K562 (cell line): ENCODE data around the gene SIMC1. TPM values are rescaled to one million over a fixed set of nuclear protein-coding genes. Genes with fewer than 3 reads are reported as not detected.

Experiments
- CEBPG ChIP-seq, 3 experiments: fragments of 200-800 bp in 1 of 3; sonication (Bioruptor generic) in 1 of 3; sonication (generic) in 1 of 3; formaldehyde crosslinking in 1 of 3; IDR thresholded peaks in 2 of 3; conservative IDR thresholded peaks in 1 of 3; 2 replicates each; pipeline versions ENCODE4 v1.6.1 to v1.8.0; 2016 to 2022; ENCODE audit warnings: missing compliant biosample characterization in 2 of 3, missing genetic modification characterization in 2 of 3, mild to moderate bottlenecking in 1 of 3, missing genetic modification reagents in 1 of 3
- CHD1 ChIP-seq: fragments of 200-600 bp; sonication (generic); IDR thresholded peaks from one replicate; pipeline ENCODE4 v1.6.1; 2012; ENCODE audit warnings: mild to moderate bottlenecking, moderate library complexity, low read length, inconsistent platforms
- DIDO1 ChIP-seq: fragments of 450-650 bp; IDR thresholded peaks from 2 replicates; pipeline ENCODE4 v1.6.1; 2016; ENCODE audit warnings: low read depth, missing biosample characterization, missing genetic modification characterization
- DMBX1 ChIP-seq: fragments of 250-450 bp; sonication (Bioruptor Pico); IDR thresholded peaks from 2 replicates; pipeline ENCODE4 v1.8.0; 2022; ENCODE audit warnings: inconsistent platforms, mild to moderate bottlenecking, moderate library complexity, borderline replicate concordance
- GATA2 ChIP-seq: sonication (generic); formaldehyde crosslinking; IDR thresholded peaks from 2 replicates; pipeline ENCODE4 v1.4.0; 2020; ENCODE audit warnings: mild to moderate bottlenecking, missing genetic modification reagents
- MEF2D ChIP-seq: conservative IDR thresholded peaks from 2 replicates; pipeline ENCODE4 v1.6.1; 2016; ENCODE audit warnings: low read depth, missing genetic modification characterization, missing compliant biosample characterization
- MTA1 ChIP-seq: fragments of 450-650 bp; IDR thresholded peaks from 2 replicates; pipeline ENCODE4 v1.6.1; 2017; ENCODE audit warnings: borderline replicate concordance
- MTA2 ChIP-seq: fragments of 450-650 bp; IDR thresholded peaks from 2 replicates; pipeline ENCODE4 v1.6.1; 2016; ENCODE audit warnings: low read depth
- NBN ChIP-seq: fragments of 450-650 bp; IDR thresholded peaks from 2 replicates; pipeline ENCODE4 v1.6.1; 2016; ENCODE audit warnings: low read depth, mild to moderate bottlenecking
- NCOA1 ChIP-seq: fragments of 450-650 bp; IDR thresholded peaks from 2 replicates; pipeline ENCODE4 v1.6.1; 2016; ENCODE audit warnings: low read depth
- RB1 ChIP-seq: fragments of 450-650 bp; IDR thresholded peaks from 2 replicates; pipeline ENCODE4 v1.6.1; 2017; ENCODE audit warnings: low read depth, mild to moderate bottlenecking
- RHOXF2B ChIP-seq: fragments of 250-450 bp; sonication (Bioruptor Pico); conservative IDR thresholded peaks from 2 replicates; pipeline ENCODE4 v1.5.1; 2021
- SLC30A9 ChIP-seq: fragments of 250-450 bp; sonication (Bioruptor Pico); IDR thresholded peaks from 2 replicates; pipeline ENCODE4 v1.8.0; 2022; ENCODE audit warnings: mild to moderate bottlenecking, moderate library complexity
- TCF3 ChIP-seq: sonication (generic); formaldehyde crosslinking; IDR thresholded peaks from 2 replicates; pipeline ENCODE4 v1.4.0; 2020; ENCODE audit warnings: mild to moderate bottlenecking, missing genetic modification reagents
- WHSC1 ChIP-seq: IDR thresholded peaks from one replicate; pipeline ENCODE4 v1.6.1; 2012; ENCODE audit warnings: low read length, control low read depth, inconsistent platforms
- ZKSCAN1 ChIP-seq: fragments of 150-350 bp; IDR thresholded peaks from 2 replicates; pipeline ENCODE4 v1.6.1; 2016; ENCODE audit warnings: low read depth, low read length
- ZNF212 ChIP-seq: fragments of 450-650 bp; formaldehyde crosslinking; IDR thresholded peaks from 2 replicates; pipeline ENCODE4 v1.4.0; 2020; ENCODE audit warnings: mild to moderate bottlenecking
- ZNF354B ChIP-seq: fragments of 250-450 bp; sonication (Bioruptor Pico); IDR thresholded peaks from 2 replicates; pipeline ENCODE4 v1.4.0; 2020
- ZNF444 ChIP-seq: fragments of 250-450 bp; sonication (Bioruptor Pico); IDR thresholded peaks from 2 replicates; pipeline ENCODE4 v1.4.0; 2020; ENCODE audit warnings: mild to moderate bottlenecking, moderate library complexity
- ZNF695 ChIP-seq: fragments of 450-650 bp; formaldehyde crosslinking; IDR thresholded peaks from 2 replicates; pipeline ENCODE4 v1.4.0; 2020; ENCODE audit warnings: mild to moderate bottlenecking, moderate library complexity
- ZNF717 ChIP-seq: fragments of 250-450 bp; sonication (Bioruptor Pico); IDR thresholded peaks from 2 replicates; pipeline ENCODE4 v1.5.0; 2021
- polyA plus RNA-seq, 8 experiments: library from polyadenylated mRNA; depleted of rRNA in 4 of 8; stranded (reverse) in 5 of 8; unstranded in 3 of 8; fragments of >200 nt; fragmentation: Nextera tagmentation in 2 of 8; fragmentation: Illumina TruSeq in 1 of 8; extraction: Ambion mirVana in 2 of 8; extraction: Trizol in 1 of 8; gene quantifications; 2 replicates each; pipeline versions ENCODE4 v1.2.1 to v1.2.3, GENCODE V29; 2011 to 2014; ENCODE audit warnings: inconsistent platforms in 1 of 8, missing spikeins in 1 of 8
- total RNA-seq, 7 experiments: library from RNA; depleted of rRNA in 6 of 7; stranded (reverse); fragments of >200 nt in 6 of 7; fragmentation: Illumina TruSeq in 2 of 7; extraction: Trizol in 2 of 7; gene quantifications; 2 replicates each; pipeline versions ENCODE4 v1.2.1 to v1.2.3, GENCODE V29; 2011 to 2021; ENCODE audit warnings: low replicate concordance in 1 of 7
- TF ChIP-seq, protein P1 (sequence below), 2 experiments: fragments of 450-650 bp in 1 of 2; sonication (generic) in 1 of 2; formaldehyde crosslinking in 1 of 2; IDR thresholded peaks in 1 of 2; conservative IDR thresholded peaks in 1 of 2; 2 replicates each; pipeline versions ENCODE4 v1.6.1 to v1.8.1; 2016 to 2023; ENCODE audit warnings: mild to moderate bottlenecking in 2 of 2, moderate library complexity in 2 of 2, inconsistent platforms in 1 of 2, missing genetic modification reagents in 1 of 2
- TF ChIP-seq, protein P2 (sequence below): fragments of 150-350 bp; IDR thresholded peaks from 2 replicates; pipeline ENCODE4 v1.6.1; 2014; ENCODE audit warnings: low read depth, mild to moderate bottlenecking, low read length, borderline replicate concordance
- TF ChIP-seq, protein P3 (sequence below): fragments of 250-450 bp; sonication (Bioruptor Pico); IDR thresholded peaks from 2 replicates; pipeline ENCODE4 v1.4.0; 2020; ENCODE audit warnings: mild to moderate bottlenecking

The SIMC1 gene
- total and polyA plus RNA-seq, 9 of the 15 experiments (the other 6 are each of a cell fraction or from before 2014, with no cell fraction given): 7.2 to 36.3 (median 14.7) TPM

DNA sequence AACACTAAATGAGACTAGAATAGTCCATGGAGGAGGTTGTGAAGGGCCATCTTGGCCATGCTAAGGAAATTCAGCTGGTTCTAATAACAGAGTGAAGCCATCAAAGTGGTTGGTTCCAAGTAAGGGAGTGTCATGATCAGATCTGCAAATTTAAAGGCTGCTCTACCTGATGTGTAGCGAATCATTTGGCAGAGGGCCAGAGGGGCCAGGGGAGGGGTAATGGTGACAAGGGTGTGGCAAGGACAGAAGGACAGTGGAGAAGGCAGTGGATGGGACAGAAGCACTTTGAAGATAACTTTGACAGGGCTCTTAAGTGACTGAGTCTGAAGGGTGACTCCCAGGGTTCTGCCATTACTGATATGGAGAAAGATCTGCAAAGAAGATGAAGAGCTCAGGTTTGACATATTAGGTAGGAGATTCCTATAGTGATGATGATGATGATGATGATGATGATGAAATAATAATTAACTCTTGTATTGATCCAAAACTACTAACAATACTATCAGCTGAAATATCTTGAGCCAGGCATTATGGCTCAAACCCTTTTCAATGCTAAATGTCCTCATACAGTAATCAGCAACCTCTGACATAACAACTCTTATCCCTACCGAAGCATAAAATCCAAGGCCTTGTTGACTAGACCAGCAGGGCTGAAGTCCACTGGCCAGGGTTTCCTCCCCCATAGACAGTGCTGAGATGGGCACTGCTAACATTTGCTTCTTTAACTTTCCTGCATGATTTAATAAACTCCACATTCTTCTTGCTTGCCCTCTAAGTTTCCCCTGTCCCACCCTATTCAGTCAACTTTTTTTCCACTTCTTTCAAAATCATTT lies 103.3 kb downstream of the SIMC1 start (continued):
- TF ChIP-seq, protein P1, sequence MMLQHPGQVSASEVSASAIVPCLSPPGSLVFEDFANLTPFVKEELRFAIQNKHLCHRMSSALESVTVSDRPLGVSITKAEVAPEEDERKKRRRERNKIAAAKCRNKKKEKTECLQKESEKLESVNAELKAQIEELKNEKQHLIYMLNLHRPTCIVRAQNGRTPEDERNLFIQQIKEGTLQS (IDR thresholded peaks at IDR 0.05): peak; percentile 83
- TF ChIP-seq, protein P1 (CRISPR knock-in tag; conservative IDR thresholded peaks at IDR 0.05): no peak
- TF ChIP-seq MEF2D (tag) (no peak), GATA2 (no peak), MTA2 (0 out of 2 replicates have a peak, but pooled peaks have one; percentile 24), DMBX1 (CRISPR knock-in tag) (no peak), SLC30A9 (CRISPR knock-in tag) (no peak), NCOA1 (no peak), TCF3 (CRISPR knock-in tag) (peak; percentile 41; the same call in 1 of the 2 replicates), NBN (no peak), ZNF695 (CRISPR knock-in tag) (no peak), ZNF444 (CRISPR knock-in tag) (no peak), ZNF717 (CRISPR knock-in tag) (no peak), ZNF354B (CRISPR knock-in tag) (no peak), MTA1 (no peak), RHOXF2B (CRISPR knock-in tag) (no peak), CHD1 (no peak), DIDO1 (tag) (no peak), WHSC1 (no peak), ZNF212 (no peak), RB1 (no peak), CEBPG (CRISPR knock-in tag; IDR thresholded peaks at IDR 0.05) (no peak), CEBPG (tag; conservative IDR thresholded peaks at IDR 0.05 in 1 of 2, IDR thresholded peaks at IDR 0.05 in 1 of 2) (peak in 1 of 2 experiments; percentile 44; a peak in 1 of 4 replicates), ZKSCAN1 (no peak)
- TF ChIP-seq, protein P2, sequence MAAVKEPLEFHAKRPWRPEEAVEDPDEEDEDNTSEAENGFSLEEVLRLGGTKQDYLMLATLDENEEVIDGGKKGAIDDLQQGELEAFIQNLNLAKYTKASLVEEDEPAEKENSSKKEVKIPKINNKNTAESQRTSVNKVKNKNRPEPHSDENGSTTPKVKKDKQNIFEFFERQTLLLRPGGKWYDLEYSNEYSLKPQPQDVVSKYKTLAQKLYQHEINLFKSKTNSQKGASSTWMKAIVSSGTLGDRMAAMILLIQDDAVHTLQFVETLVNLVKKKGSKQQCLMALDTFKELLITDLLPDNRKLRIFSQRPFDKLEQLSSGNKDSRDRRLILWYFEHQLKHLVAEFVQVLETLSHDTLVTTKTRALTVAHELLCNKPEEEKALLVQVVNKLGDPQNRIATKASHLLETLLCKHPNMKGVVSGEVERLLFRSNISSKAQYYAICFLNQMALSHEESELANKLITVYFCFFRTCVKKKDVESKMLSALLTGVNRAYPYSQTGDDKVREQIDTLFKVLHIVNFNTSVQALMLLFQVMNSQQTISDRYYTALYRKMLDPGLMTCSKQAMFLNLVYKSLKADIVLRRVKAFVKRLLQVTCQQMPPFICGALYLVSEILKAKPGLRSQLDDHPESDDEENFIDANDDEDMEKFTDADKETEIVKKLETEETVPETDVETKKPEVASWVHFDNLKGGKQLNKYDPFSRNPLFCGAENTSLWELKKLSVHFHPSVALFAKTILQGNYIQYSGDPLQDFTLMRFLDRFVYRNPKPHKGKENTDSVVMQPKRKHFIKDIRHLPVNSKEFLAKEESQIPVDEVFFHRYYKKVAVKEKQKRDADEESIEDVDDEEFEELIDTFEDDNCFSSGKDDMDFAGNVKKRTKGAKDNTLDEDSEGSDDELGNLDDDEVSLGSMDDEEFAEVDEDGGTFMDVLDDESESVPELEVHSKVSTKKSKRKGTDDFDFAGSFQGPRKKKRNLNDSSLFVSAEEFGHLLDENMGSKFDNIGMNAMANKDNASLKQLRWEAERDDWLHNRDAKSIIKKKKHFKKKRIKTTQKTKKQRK: no peak
- TF ChIP-seq, protein P3, sequence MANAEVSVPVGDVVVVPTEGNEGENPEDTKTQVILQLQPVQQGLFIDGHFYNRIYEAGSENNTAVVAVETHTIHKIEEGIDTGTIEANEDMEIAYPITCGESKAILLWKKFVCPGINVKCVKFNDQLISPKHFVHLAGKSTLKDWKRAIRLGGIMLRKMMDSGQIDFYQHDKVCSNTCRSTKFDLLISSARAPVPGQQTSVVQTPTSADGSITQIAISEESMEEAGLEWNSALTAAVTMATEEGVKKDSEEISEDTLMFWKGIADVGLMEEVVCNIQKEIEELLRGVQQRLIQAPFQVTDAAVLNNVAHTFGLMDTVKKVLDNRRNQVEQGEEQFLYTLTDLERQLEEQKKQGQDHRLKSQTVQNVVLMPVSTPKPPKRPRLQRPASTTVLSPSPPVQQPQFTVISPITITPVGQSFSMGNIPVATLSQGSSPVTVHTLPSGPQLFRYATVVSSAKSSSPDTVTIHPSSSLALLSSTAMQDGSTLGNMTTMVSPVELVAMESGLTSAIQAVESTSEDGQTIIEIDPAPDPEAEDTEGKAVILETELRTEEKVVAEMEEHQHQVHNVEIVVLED: no peak
